PC-3 (cell line): ENCODE measurements around the gene CTSA. TPM values are rescaled to one million over a fixed set of nuclear protein-coding genes. Genes with fewer than 3 reads are reported as not detected.

Experiments
- ATAC-seq: fragments of 200-7000 bp; cut with Tn5 transposase; 2 replicates; pipeline ENCODE4 v1.9.1; 2020; ENCODE audit warnings: mild to moderate bottlenecking, moderate library complexity
- BruUV-seq: library from RNA; stranded (reverse); fragments of 400-500 nt; replicated peaks from 2 replicates; lab custom pipeline; 2021; lab: Mats Ljungman, UMichigan
- CTCF ChIA-PET: fragments of 300-600 bp; sonication (Branson Sonifier 250); formaldehyde crosslinking; loops from one replicate; lab custom pipeline; 2022; ENCODE audit warnings: antibody characterized with exemption; lab: Charles Lee
- POLR2A ChIA-PET: fragments of 300-600 bp; sonication (Branson Sonifier 250); formaldehyde crosslinking; loops from one replicate; lab custom pipeline; 2022; ENCODE audit warnings: antibody characterized with exemption; ENCODE audit not compliant: unreplicated experiment; lab: Charles Lee
- DNase-seq: peaks from one replicate; pipeline ENCODE4 v3.0.0-alpha.2; 2015
- H2AFZ ChIP-seq: fragments of 300-600 bp; sonication (generic); 2 replicates; pipeline ENCODE4 v1.6.0; 2016; ENCODE audit warnings: antibody characterized with exemption, low read length
- H3F3A ChIP-seq: fragments of 300-600 bp; sonication (generic); one replicate; pipeline ENCODE4 v1.6.0; 2017; ENCODE audit warnings: antibody characterized with exemption, low read length, control low read depth, mild to moderate bottlenecking; ENCODE audit not compliant: unreplicated experiment
- H3K27ac ChIP-seq: fragments of 300-600 bp; sonication (generic); 2 replicates; pipeline ENCODE4 v1.5.1; 2016; ENCODE audit warnings: mild to moderate bottlenecking, low read length
- H3K27me3 ChIP-seq: fragments of 300-600 bp; sonication (generic); 2 replicates; pipeline ENCODE4 v1.6.1; 2016; ENCODE audit warnings: low read length, mixed read lengths
- H3K36me3 ChIP-seq: fragments of 300-600 bp; sonication (generic); 2 replicates; pipeline ENCODE4 v1.6.1; 2016; ENCODE audit warnings: low read depth, mixed run types, low read length, mixed read lengths
- H3K4me1 ChIP-seq: fragments of 300-600 bp; sonication (generic); 2 replicates; pipeline ENCODE4 v1.5.1; 2016; ENCODE audit warnings: low read length; ENCODE audit not compliant: insufficient read depth
- H3K4me2 ChIP-seq: fragments of 300-600 bp; sonication (generic); 2 replicates; pipeline ENCODE4 v1.6.0; 2016; ENCODE audit warnings: low read length
- H3K4me3 ChIP-seq: fragments of 300-600 bp; sonication (generic); 2 replicates; pipeline ENCODE4 v1.5.1; 2016; ENCODE audit warnings: mild to moderate bottlenecking, low read length, mixed read lengths
- H3K79me2 ChIP-seq: fragments of 300-600 bp; sonication (generic); 2 replicates; pipeline ENCODE4 v1.6.1; 2017; ENCODE audit warnings: low read length, mixed read lengths
- H3K9ac ChIP-seq: fragments of 300-600 bp; sonication (generic); 2 replicates; pipeline ENCODE4 v1.6.0; 2016; ENCODE audit warnings: mild to moderate bottlenecking, low read length
- H3K9me2 ChIP-seq: fragments of 300-600 bp; sonication (generic); replicated peaks from 2 replicates; pipeline ENCODE4 v1.6.1; 2016; ENCODE audit warnings: mixed run types, low read length, mixed read lengths
- H3K9me3 ChIP-seq: fragments of 300-600 bp; sonication (generic); 2 replicates; pipeline ENCODE4 v1.6.1; 2016; ENCODE audit warnings: low read length, mixed read lengths
- H4K20me1 ChIP-seq: fragments of 300-600 bp; sonication (generic); 2 replicates; pipeline ENCODE4 v1.6.1; 2016; ENCODE audit warnings: low read length, mixed read lengths
- CTCF ChIP-seq: fragments of 300-600 bp; sonication (generic); conservative IDR thresholded peaks from 2 replicates; pipeline ENCODE4 v1.5.1; 2017; ENCODE audit warnings: antibody characterized with exemption, low read depth, mild to moderate bottlenecking, low read length
- EZH2 ChIP-seq: fragments of 300-600 bp; sonication (generic); IDR thresholded peaks from one replicate; pipeline ENCODE4 v1.6.1; 2017; ENCODE audit warnings: antibody characterized with exemption, mild to moderate bottlenecking, low read length; ENCODE audit not compliant: unreplicated experiment
- EZH2phosphoT487 ChIP-seq: fragments of 300-600 bp; sonication (generic); IDR thresholded peaks from 2 replicates; pipeline ENCODE4 v1.6.1; 2018; ENCODE audit warnings: mild to moderate bottlenecking, antibody characterized with exemption, low read length, borderline replicate concordance
- intact Hi-C: fragments of 100-400 bp; cut with micrococcal nuclease; formaldehyde crosslinking; loops from 2 replicates; pipeline ENCODE4 v1.9.0; 2023
- total RNA-seq: library from RNA; depleted of rRNA; stranded (reverse); fragments of >200 nt; gene quantifications from 2 replicates; pipeline ENCODE4 v1.2.3, GENCODE V29; 2014

Gene CTSA
- total RNA-seq, 1 experiment from 2014 or later: 129 TPM

- peak within 1 kb of the TSS; percentile 63 for H3K9ac ChIP-seq
- no peaks in the 10 kb centered on the region for H3K79me2 ChIP-seq
- peak within 1 kb of the TSS; percentile 53 for H2AFZ ChIP-seq
- H3K4me3 ChIP-seq: peak within 1 kb of the TSS; percentile 65
- no peaks in the 10 kb centered on the region for H3K36me3 ChIP-seq
- peak within 1 kb of the TSS; percentile 84 for H3K4me2 ChIP-seq
- no peaks in the 10 kb centered on the region for H4K20me1 ChIP-seq
- H3K27me3 ChIP-seq: no peaks in the 10 kb centered on the region
- intact Hi-C loops: no loop called here
- ChIA-PET POLR2A (interaction anchor here (0.5 to 0.7 kb wide), 4 partner anchors 24 to 100 kb away, joined by 3 to 10 read pairs (median 6); no protein-coding TSS in a partner anchor), CTCF (interaction anchor here (0.5 kb wide), 1 partner anchor 76 kb away, joined by 3 read pairs; no protein-coding TSS in a partner anchor)
- TF ChIP-seq EZH2phosphoT487: no peak
- TF ChIP-seq EZH2: no peak
- no peak for TF ChIP-seq CTCF
- TSS peak; percentile 98 for BruUV-seq
- peak within 1 kb of the TSS; percentile 35 for H3K27ac ChIP-seq
- DNase-seq (peak; percentile 38), ATAC-seq (peak; percentile 27)
- H3K9me2 ChIP-seq: no peaks in the 10 kb centered on the region
- H3K9me3 ChIP-seq: no peaks in the 10 kb centered on the region
- 0 out of 2 replicates have a peak, but pooled peaks cover 9% of the 10 kb centered on the region for H3K4me1 ChIP-seq
- no peaks in the 10 kb centered on the region for H3F3A ChIP-seq
Measured at GRCh38 chr20:45911486-45912343, 20.6 kb downstream of the CTSA start, which contains the start of gene PLTP. TSS of gene PLTP (minus strand) at chr20:45912155. CDS start at chr20:45911452, 703 bp downstream.

GRCh38 chr20:45912344-45912682 lies 21.2 kb downstream of the CTSA start:
- H3K79me2 ChIP-seq: no peaks in the 10 kb centered on the region
- H3K36me3 ChIP-seq: no peaks in the 10 kb centered on the region
- H3K4me1 ChIP-seq: 0 out of 2 replicates have a peak, but pooled peaks cover 9% of the 10 kb centered on the region
- H3K9me2 ChIP-seq: no peaks in the 10 kb centered on the region
- peak overlapping the region; percentile 65 for H3K4me3 ChIP-seq
- H3K4me2 ChIP-seq: peak overlapping the region; percentile 84
- H3K27me3 ChIP-seq: no peaks in the 10 kb centered on the region
- TF ChIP-seq CTCF (no peak), EZH2 (no peak), EZH2phosphoT487 (no peak)
- no peak for DNase-seq
- H3K9me3 ChIP-seq: no peaks in the 10 kb centered on the region
- intact Hi-C loops: no loop called here
- peak overlapping the region; percentile 53 for H2AFZ ChIP-seq
- H3K27ac ChIP-seq: no peak overlapping the region
- CTCF ChIA-PET: no interaction called here
- POLR2A ChIA-PET: interaction anchor here (0.5 kb wide), 1 partner anchor 23 kb away, joined by 5 read pairs; no protein-coding TSS in a partner anchor
- H3F3A ChIP-seq: no peaks in the 10 kb centered on the region
- H3K9ac ChIP-seq: peak overlapping the region; percentile 63
- BruUV-seq: no TSS peak
- no peaks in the 10 kb centered on the region for H4K20me1 ChIP-seq
- no peak for ATAC-seq
